Neural progenitor cell (in vitro differentiated cells): ENCODE measurements around the gene MRPL3.

Source experiments
- EZH2 ChIP-seq: fragments of 200-600 bp; sonication (generic); IDR thresholded peaks from 2 replicates; pipeline ENCODE4 v1.6.1; 2017; ENCODE audit warnings: antibody characterized with exemption, mild to moderate bottlenecking, moderate library complexity
- EZH2phosphoT487 ChIP-seq: fragments of 200-600 bp; sonication (generic); IDR thresholded peaks from 2 replicates; pipeline ENCODE4 v1.6.1; 2017; ENCODE audit warnings: antibody characterized with exemption
- TF ChIP-seq, protein P1 (sequence below): fragments of 200-600 bp; sonication (generic); IDR thresholded peaks from 2 replicates; pipeline ENCODE4 v1.5.1; 2017; ENCODE audit warnings: antibody characterized with exemption, mild to moderate bottlenecking

DNA sequence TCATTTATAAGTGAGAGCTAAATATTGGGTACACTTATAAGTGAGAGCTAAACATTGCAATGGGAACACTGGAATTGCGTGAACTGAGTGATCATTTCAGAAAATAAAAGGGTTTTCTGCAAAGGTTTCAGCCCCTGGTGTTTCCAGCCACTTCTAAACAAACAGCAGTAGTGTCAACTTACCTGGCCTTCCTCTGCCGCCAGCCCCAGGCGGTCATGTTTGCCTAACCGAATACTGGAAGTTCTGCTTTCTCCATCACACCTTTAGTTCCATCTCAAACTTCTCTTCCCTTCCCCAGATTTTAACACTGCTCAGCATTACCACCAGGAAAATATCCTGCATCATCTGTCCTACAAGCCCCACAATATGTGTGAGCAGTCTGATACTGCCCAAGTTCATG is 58.6 kb downstream of the MRPL3 start:
- TF ChIP-seq EZH2 (no peak), EZH2phosphoT487 (no peak)
- TF ChIP-seq, protein P1, sequence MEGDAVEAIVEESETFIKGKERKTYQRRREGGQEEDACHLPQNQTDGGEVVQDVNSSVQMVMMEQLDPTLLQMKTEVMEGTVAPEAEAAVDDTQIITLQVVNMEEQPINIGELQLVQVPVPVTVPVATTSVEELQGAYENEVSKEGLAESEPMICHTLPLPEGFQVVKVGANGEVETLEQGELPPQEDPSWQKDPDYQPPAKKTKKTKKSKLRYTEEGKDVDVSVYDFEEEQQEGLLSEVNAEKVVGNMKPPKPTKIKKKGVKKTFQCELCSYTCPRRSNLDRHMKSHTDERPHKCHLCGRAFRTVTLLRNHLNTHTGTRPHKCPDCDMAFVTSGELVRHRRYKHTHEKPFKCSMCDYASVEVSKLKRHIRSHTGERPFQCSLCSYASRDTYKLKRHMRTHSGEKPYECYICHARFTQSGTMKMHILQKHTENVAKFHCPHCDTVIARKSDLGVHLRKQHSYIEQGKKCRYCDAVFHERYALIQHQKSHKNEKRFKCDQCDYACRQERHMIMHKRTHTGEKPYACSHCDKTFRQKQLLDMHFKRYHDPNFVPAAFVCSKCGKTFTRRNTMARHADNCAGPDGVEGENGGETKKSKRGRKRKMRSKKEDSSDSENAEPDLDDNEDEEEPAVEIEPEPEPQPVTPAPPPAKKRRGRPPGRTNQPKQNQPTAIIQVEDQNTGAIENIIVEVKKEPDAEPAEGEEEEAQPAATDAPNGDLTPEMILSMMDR: no peak
